Neural cell (in vitro differentiated cells): ENCODE measurements around the gene EYA2. TPM values are rescaled to one million over a fixed set of nuclear protein-coding genes. Genes with fewer than 3 reads are reported as not detected.

ENCODE experiments used
- H2AFZ ChIP-seq: fragments of 200-600, 300-800 bp; sonication (generic), shearing (Covaris generic); 2 replicates; pipeline ENCODE4 v1.6.0; 2014; ENCODE audit warnings: low read depth, mild to moderate bottlenecking, antibody characterized with exemption, low read length, moderate library complexity
- H3F3A ChIP-seq: fragments of 200-600 bp; shearing (Covaris generic); 2 replicates; pipeline ENCODE4 v1.6.1; 2016; ENCODE audit warnings: mild to moderate bottlenecking, moderate library complexity, mixed read lengths, antibody characterized with exemption, low read length; ENCODE audit not compliant: insufficient read depth, poor library complexity, severe bottlenecking
- H3K27ac ChIP-seq: fragments of 200-600, 300-800 bp; sonication (generic), shearing (Covaris generic); 2 replicates; pipeline ENCODE4 v1.5.1; 2014; ENCODE audit warnings: mild to moderate bottlenecking, low read length, moderate library complexity
- H3K27me3 ChIP-seq: fragments of 300-800, 200-600 bp; sonication (generic), shearing (Covaris generic); 2 replicates; pipeline ENCODE4 v1.6.0; 2014; ENCODE audit warnings: mild to moderate bottlenecking, low read depth, low read length, moderate library complexity; ENCODE audit not compliant: insufficient read depth
- H3K36me3 ChIP-seq: fragments of 300-800, 200-600 bp; sonication (generic), shearing (Covaris generic); 2 replicates; pipeline ENCODE4 v1.5.1; 2014; ENCODE audit warnings: mild to moderate bottlenecking, antibody characterized with exemption, low read length, moderate library complexity; ENCODE audit not compliant: insufficient read depth
- H3K4me2 ChIP-seq: fragments of 300-800, 200-600 bp; sonication (generic), shearing (Covaris generic); 2 replicates; pipeline ENCODE4 v1.6.0; 2014; ENCODE audit warnings: mild to moderate bottlenecking, low read length
- H3K4me3 ChIP-seq: fragments of 300-800, 200-600 bp; sonication (generic), shearing (Covaris generic); 2 replicates; pipeline ENCODE4 v1.5.1; 2014; ENCODE audit warnings: mild to moderate bottlenecking, low read length, moderate library complexity
- H3K79me2 ChIP-seq: fragments of 200-600 bp; shearing (Covaris generic); replicated peaks from 2 replicates; pipeline ENCODE4 v1.6.0; 2014; ENCODE audit warnings: mild to moderate bottlenecking, low read length, moderate library complexity; ENCODE audit not compliant: insufficient read depth
- H3K9ac ChIP-seq: fragments of 300-800, 200-600 bp; sonication (generic), shearing (Covaris generic); 2 replicates; pipeline ENCODE4 v1.6.1; 2016; ENCODE audit warnings: mild to moderate bottlenecking, low read length, mixed read lengths
- H3K9me2 ChIP-seq: fragments of 200-600 bp; shearing (Covaris generic); 2 replicates; pipeline ENCODE4 v1.6.1; 2016; ENCODE audit warnings: mild to moderate bottlenecking, low read length, mixed read lengths; ENCODE audit not compliant: insufficient read depth
- H3K9me3 ChIP-seq: fragments of 200-600, 300-800 bp; sonication (generic), shearing (Covaris generic); 2 replicates; pipeline ENCODE4 v1.6.1; 2016; ENCODE audit warnings: mild to moderate bottlenecking, mixed run types, low read length, moderate library complexity, mixed read lengths
- H4K20me1 ChIP-seq: fragments of 200-600 bp; shearing (Covaris generic); 2 replicates; pipeline ENCODE4 v1.6.1; 2016; ENCODE audit warnings: mild to moderate bottlenecking, mixed run types; ENCODE audit not compliant: insufficient read depth
- EP300 ChIP-seq: fragments of 450-650 bp; conservative IDR thresholded peaks from 2 replicates; pipeline ENCODE4 v1.6.1; 2014; ENCODE audit warnings: antibody characterized with exemption, mild to moderate bottlenecking, moderate library complexity; ENCODE audit not compliant: poor library complexity, severe bottlenecking
- EZH2 ChIP-seq: fragments of 200-600, 300-800 bp; shearing (Covaris generic), sonication (generic); IDR thresholded peaks from 2 replicates; pipeline ENCODE4 v1.6.1; 2014; ENCODE audit warnings: antibody characterized with exemption, low read length, borderline replicate concordance, mild to moderate bottlenecking; ENCODE audit not compliant: insufficient read depth, poor library complexity, severe bottlenecking
- MXI1 ChIP-seq: fragments of 450-650 bp; conservative IDR thresholded peaks from 2 replicates; pipeline ENCODE4 v1.6.1; 2014; ENCODE audit warnings: antibody characterized with exemption, mild to moderate bottlenecking; ENCODE audit not compliant: poor library complexity, severe bottlenecking
- POLR2AphosphoS5 ChIP-seq: IDR thresholded peaks from 2 replicates; pipeline ENCODE4 v1.6.1; 2012
- RAD21 ChIP-seq: fragments of 450-650 bp; conservative IDR thresholded peaks from 2 replicates; pipeline ENCODE4 v1.6.1; 2014; ENCODE audit warnings: antibody characterized with exemption, mild to moderate bottlenecking, moderate library complexity
- SMC3 ChIP-seq: fragments of 450-650 bp; conservative IDR thresholded peaks from 2 replicates; pipeline ENCODE4 v1.6.1; 2014; ENCODE audit warnings: antibody characterized with exemption, mild to moderate bottlenecking, moderate library complexity; ENCODE audit not compliant: poor library complexity
- TAF1 ChIP-seq: IDR thresholded peaks from 2 replicates; pipeline ENCODE4 v1.6.1; 2012; ENCODE audit warnings: low read depth
- polyA plus RNA-seq: library from polyadenylated mRNA; depleted of rRNA; stranded (reverse); fragments of >200 nt; gene quantifications from 2 replicates; pipeline ENCODE4 v1.2.3, GENCODE V29; 2014
- TF ChIP-seq, protein P1 (sequence below): IDR thresholded peaks from 2 replicates; pipeline ENCODE4 v1.6.1; 2012; ENCODE audit warnings: borderline replicate concordance
- TF ChIP-seq, protein P2 (sequence below): fragments of 450-650 bp; IDR thresholded peaks from 2 replicates; pipeline ENCODE4 v1.5.1; 2014; ENCODE audit warnings: antibody characterized with exemption, mild to moderate bottlenecking, moderate library complexity; ENCODE audit not compliant: poor library complexity, severe bottlenecking

Gene EYA2
- polyA plus RNA-seq, 1 donor from 2014 or later: 0.88 TPM

DNA sequence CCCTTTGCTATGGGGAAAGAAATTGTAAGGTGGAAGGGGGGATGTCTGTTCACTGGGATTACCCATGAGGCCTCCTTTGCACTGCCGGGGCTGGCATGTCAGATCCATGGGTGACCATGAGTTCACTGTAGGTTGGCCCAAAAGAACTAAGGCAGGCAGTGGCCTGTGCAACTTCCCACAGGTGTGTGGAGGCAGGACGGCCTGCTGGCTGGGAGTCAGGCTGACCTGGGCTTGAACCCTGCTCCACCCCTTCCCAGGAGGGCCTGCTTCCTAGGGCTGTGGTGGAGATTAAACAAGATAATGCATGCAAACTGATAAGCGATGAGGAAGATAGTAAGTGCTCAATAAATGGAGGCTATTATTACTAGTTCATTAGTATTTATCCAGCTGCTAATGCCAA is 163.0 kb downstream of the EYA2 start:
- no peak overlapping the region for H2AFZ ChIP-seq
- H3K27me3 ChIP-seq: no peaks in the 10 kb centered on the region
- H4K20me1 ChIP-seq: no peaks in the 10 kb centered on the region
- H3K9ac ChIP-seq: no peak overlapping the region
- no peak overlapping the region for H3K27ac ChIP-seq
- H3K4me3 ChIP-seq: no peak overlapping the region
- H3K9me2 ChIP-seq: no peaks in the 10 kb centered on the region
- no peaks in the 10 kb centered on the region for H3K36me3 ChIP-seq
- TF ChIP-seq RAD21 (no peak), EZH2 (no peak)
- TF ChIP-seq, protein P1, sequence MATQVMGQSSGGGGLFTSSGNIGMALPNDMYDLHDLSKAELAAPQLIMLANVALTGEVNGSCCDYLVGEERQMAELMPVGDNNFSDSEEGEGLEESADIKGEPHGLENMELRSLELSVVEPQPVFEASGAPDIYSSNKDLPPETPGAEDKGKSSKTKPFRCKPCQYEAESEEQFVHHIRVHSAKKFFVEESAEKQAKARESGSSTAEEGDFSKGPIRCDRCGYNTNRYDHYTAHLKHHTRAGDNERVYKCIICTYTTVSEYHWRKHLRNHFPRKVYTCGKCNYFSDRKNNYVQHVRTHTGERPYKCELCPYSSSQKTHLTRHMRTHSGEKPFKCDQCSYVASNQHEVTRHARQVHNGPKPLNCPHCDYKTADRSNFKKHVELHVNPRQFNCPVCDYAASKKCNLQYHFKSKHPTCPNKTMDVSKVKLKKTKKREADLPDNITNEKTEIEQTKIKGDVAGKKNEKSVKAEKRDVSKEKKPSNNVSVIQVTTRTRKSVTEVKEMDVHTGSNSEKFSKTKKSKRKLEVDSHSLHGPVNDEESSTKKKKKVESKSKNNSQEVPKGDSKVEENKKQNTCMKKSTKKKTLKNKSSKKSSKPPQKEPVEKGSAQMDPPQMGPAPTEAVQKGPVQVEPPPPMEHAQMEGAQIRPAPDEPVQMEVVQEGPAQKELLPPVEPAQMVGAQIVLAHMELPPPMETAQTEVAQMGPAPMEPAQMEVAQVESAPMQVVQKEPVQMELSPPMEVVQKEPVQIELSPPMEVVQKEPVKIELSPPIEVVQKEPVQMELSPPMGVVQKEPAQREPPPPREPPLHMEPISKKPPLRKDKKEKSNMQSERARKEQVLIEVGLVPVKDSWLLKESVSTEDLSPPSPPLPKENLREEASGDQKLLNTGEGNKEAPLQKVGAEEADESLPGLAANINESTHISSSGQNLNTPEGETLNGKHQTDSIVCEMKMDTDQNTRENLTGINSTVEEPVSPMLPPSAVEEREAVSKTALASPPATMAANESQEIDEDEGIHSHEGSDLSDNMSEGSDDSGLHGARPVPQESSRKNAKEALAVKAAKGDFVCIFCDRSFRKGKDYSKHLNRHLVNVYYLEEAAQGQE: no peak
- no peaks in the 10 kb centered on the region for H3F3A ChIP-seq
- no peaks in the 10 kb centered on the region for H3K9me3 ChIP-seq
- no peaks in the 10 kb centered on the region for H3K79me2 ChIP-seq
- H3K4me2 ChIP-seq: no peak overlapping the region

DNA sequence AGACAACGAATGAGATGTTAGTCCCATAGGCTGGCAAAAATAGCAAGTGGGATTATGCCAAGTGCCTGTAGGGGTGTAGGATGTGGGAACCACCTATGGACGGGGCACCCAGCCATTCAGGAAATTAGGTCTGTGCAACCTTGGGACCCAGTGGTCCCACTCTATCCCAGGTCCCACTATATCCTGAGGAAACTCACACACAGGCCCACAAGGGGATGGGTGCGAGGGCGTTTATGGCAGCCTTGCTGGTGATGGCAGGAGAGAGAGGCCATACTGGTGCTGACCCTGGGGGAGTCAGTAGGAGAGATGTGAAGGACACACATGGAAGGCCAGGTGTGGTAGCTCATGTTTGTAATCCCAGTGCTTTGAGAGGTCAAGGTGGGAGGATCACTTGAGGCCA is 163.6 kb downstream of the EYA2 start:
- no peaks in the 10 kb centered on the region for H3K9me2 ChIP-seq
- H3K27ac ChIP-seq: no peak overlapping the region
- H3K4me3 ChIP-seq: no peak overlapping the region
- no peaks in the 10 kb centered on the region for H3K36me3 ChIP-seq
- no peaks in the 10 kb centered on the region for H3K79me2 ChIP-seq
- H3K9me3 ChIP-seq: no peaks in the 10 kb centered on the region
- no peaks in the 10 kb centered on the region for H3F3A ChIP-seq
- no peak overlapping the region for H2AFZ ChIP-seq
- H3K9ac ChIP-seq: no peak overlapping the region
- no peaks in the 10 kb centered on the region for H3K27me3 ChIP-seq
- H3K4me2 ChIP-seq: no peak overlapping the region
- no peaks in the 10 kb centered on the region for H4K20me1 ChIP-seq
- TF ChIP-seq TAF1: no peak
- no peak for TF ChIP-seq POLR2AphosphoS5
- TF ChIP-seq EP300: no peak
- TF ChIP-seq EZH2: no peak
- TF ChIP-seq, protein P2, sequence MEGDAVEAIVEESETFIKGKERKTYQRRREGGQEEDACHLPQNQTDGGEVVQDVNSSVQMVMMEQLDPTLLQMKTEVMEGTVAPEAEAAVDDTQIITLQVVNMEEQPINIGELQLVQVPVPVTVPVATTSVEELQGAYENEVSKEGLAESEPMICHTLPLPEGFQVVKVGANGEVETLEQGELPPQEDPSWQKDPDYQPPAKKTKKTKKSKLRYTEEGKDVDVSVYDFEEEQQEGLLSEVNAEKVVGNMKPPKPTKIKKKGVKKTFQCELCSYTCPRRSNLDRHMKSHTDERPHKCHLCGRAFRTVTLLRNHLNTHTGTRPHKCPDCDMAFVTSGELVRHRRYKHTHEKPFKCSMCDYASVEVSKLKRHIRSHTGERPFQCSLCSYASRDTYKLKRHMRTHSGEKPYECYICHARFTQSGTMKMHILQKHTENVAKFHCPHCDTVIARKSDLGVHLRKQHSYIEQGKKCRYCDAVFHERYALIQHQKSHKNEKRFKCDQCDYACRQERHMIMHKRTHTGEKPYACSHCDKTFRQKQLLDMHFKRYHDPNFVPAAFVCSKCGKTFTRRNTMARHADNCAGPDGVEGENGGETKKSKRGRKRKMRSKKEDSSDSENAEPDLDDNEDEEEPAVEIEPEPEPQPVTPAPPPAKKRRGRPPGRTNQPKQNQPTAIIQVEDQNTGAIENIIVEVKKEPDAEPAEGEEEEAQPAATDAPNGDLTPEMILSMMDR: no peak
- no peak for TF ChIP-seq MXI1
- TF ChIP-seq, protein P1: no peak
- no peak for TF ChIP-seq SMC3
- no peak for TF ChIP-seq RAD21
